ENCODE measurements around the gene NCSTN.
"Not testable (repeated sequence)": the region's sequence is repeated elsewhere in the genome, so short reads cannot be mapped to it uniquely, and the experiment has no call there.

The NCSTN gene

GRCh38 chr1:160374306-160375110 lies 31.3 kb downstream of the NCSTN start:
- no peak for DNase-seq

DNA sequence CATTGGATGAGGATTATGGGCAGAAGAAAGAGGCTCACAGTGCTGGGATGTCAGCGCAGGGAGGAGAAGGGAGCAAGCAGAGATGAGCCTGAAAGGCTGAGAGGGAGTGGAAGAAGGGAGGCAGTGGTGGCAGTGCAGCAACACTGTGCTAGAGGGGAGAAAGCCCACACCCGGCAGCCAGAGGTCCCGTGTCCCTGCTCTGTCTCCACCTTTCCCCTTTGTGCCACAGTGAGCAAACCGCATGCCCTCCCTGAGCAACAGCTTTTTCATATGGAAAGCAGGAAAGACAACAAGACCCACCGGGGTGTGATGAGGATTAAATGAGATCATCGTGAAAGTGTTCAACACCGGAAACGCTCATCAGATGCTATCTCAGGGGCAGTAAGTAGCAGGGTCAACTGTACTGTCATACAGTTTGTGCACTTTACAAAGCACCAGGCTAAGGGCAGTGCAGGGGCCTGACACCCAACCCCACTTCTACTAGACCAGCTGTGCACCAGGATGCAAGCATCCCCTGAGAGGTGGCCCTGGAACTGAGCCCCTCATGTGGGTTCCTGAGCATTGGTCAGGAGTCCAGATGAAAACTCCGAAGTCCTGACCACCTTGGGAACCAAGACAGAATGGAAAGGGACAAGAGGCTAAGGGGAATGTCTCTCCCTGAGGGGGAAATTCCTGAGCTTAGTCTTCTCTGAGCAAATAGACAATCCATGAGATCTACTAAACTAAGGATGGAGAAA lies 32.8 kb downstream of the NCSTN start:
- DNase-seq, result peak in 1 of 2 experiments; percentile 19

DNA sequence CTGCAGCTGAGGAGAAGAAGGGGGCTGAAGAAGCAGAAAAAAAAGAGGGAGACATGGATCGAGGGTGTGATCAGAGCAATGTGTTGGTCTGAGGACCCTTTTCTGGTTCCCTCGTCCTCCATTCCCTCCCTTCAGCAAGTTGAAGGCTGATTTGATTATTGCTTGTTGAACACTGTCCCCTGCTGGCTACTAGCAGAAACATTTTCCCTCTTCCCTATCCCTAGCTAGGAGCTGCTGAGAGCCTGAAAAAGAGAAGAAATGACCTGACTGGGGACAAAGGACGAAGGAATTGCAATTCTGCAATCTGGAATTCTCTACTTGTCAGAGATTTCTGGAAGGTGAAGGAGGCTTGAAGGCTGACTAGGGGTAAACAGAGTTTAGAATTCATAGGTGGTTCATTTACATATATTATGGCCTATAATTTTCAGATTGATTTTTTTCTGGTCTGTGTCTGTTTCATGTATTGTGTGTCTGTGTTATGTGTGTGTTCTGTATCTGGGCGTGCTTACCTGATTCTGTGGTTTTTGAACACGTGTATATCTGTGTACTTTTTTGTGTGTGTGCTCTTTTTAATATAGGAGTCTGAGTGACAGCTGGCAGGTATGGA lies 33.4 kb downstream of the NCSTN start:
- peak; percentile 36 to 49 for DNase-seq

DNA sequence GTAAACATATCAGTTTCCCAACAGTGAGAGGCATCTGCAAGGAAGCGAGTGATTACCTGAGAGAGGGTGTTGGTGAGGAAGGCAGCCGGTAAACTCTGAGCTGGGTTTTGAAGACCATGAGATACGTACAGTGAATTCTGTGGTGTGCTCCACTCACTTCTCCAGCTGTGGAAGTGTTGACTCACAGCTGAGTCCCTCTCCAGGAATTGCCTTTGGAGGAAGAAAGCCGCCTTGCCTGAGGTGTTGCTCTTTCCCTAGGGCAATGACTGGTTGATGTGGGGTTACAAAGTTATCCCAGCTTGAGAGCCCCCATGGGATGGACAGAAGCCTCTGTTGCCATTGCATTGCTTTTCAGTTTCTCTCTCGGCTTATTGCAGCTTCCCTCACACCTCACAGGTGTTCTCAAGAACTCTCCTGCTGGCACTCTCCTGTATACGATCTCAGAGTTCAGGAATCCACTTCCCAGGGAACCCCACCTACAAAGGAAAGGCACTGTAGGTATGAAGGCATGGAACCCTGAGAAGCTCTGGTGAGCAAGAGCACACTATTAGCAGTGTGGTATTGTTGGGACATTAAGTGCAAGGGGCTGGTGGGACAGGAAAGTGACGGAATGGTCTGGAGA lies 34.5 kb downstream of the NCSTN start:
- no peak for DNase-seq

DNA sequence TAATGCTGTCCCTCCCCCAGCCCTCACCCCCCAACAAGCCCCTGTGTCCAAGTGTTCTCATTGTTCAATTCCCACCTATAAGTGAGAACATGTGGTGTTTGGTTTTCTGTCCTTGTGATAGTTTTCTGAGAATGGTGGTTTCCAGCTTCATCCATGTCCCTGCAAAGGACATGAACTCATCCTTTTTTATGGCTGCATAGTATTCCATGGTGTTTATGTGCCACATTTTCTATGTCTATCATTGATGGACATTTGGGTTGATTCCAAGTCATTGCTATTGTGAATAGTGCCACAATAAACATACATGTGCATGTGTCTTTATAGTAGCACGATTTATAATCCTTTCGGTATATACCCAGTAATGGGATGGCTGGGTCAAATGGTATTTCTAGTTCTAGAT lies 41.6 kb downstream of the NCSTN start:
- not testable (repeated sequence) for DNase-seq

- not testable (repeated sequence) for DNase-seq
These were observed 45.2 kb downstream of the NCSTN start for GRCh38 chr1:160388406-160388805.

- no peak for DNase-seq
These were observed 51.5 kb downstream of the NCSTN start for GRCh38 chr1:160394673-160395072.

- no peak for DNase-seq
These were observed 54.5 kb downstream of the NCSTN start for GRCh38 chr1:160397651-160398050.

GRCh38 chr1:160398823-160399222 lies 55.6 kb downstream of the NCSTN start:
- no peak for DNase-seq

DNA sequence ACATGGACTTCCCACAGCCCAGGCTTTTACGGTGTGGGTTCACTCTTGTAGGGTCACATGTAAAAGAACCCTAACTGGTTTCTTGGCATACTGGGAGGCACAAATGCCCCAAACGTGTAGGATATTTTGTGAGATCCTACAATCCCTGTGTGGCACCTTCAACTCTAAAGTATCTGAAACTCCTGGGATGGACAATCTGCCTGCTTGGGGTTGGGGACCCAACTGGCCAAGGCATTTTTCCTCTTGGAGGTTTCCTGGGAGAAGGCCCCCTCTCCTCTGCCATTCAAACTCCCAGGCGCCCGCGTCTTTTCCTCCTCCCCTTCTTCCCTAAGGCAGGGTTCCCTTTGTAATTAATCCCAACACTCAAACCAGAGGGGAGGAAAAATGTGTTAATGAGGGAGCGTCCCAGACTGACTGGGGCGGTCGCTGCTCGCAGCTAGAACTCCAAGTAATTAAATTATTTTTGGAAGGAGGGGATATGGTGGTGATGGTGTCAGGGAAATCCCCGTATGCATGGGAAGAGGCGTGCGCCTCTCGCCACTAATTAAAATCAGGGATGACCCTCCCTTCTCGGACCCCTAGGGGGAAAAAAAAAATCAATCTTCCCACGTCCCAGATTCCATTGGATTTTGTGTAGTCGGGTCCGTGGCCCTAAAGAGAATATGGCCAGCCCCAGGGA lies 56.5 kb downstream of the NCSTN start:
- DNase-seq, result no peak

DNA sequence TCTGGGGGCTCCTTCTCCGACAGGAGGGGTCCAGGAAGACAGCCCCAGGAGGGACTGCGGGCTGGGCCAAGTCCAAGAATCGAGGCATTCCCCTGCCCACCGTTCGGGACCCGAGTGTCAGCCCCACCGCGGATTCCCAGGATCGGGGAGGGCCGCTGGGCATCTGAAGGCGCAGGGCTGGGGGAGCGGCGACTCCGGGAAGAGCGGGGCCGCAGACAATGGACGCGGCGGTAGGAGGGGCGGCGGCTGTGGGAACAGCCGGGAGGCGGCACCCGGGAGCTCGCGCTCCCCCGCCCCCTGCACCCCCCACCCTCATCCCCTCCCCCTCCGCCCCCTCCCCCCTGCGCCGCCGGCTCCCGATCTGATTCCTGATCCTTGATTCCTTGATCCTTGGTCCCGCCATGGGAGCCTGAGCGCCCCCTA lies 57.1 kb downstream of the NCSTN start, which contains the start of gene VANGL2:
TSS of gene VANGL2 (plus strand) at position 342 of the 423 bp plus-strand sequence. CDS start 15,274 bp downstream, outside the sequence.
- DNase-seq, result no peak

- DNase-seq, result no peak
These were observed 57.7 kb downstream of the NCSTN start for GRCh38 chr1:160400646-160401486.

- no peak for DNase-seq
These were observed 58.3 kb downstream of the NCSTN start for GRCh38 chr1:160401487-160401805.

DNA sequence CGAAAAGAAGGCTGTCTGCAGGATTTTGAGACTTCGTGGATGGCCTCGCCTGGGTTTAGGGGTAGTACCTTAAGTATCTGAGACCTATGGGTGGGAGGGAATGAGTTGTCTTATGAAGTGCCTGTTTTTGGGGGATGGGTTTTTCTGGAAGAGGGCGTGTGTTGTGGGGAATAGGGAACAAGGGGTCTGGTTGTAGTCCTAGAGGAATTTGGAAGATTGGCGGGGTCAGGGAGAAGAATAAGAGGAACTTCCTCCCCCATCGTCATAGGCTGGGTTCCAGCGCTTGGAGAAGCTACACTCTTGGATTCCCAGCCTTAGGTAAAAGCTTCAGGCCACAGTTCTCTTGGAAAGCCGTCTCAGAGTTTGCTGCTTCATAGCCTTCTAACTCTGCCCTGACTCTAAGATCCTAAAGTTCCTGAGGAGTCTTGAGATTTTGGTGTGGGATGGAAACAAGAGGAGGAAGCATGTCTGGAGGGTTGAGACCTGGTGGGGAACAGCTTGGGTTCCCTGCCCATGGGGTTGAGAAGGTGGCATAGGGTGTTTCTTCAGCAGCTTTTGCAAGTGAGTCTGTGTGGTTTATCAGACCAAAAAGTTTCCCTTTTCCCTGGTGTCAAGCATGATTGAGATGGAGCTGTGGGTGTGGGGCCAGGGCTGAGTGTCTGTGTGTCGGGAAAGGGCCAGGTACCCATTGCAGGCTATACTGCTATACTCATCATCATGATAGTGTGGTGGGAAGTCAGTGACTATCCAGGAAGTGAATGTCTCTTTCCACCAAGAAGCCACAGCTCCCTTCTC lies 59.0 kb downstream of the NCSTN start:
- no peak for DNase-seq

- DNase-seq, result no peak
These were observed 60.1 kb downstream of the NCSTN start for GRCh38 chr1:160403244-160403643.

DNA sequence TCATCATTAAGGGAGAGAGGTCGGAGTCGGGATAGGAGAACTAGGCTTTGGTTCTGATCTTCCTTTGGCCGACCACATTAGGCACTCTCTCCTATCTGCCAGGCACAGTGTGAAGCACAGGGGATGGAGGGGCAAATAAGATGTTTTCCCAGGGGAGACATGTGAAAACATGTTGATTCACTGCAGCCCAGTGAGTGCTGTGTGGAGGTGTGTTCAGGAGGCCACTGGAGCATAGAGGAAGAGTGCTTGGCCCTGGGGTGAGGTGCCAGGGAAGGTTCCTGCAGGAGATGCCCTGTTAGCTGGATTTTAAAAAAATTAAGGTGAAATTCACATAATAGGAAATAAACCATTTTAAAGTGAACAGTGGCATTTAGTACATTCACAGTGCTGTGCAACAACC lies 60.9 kb downstream of the NCSTN start:
- DNase-seq, result no peak

DNA sequence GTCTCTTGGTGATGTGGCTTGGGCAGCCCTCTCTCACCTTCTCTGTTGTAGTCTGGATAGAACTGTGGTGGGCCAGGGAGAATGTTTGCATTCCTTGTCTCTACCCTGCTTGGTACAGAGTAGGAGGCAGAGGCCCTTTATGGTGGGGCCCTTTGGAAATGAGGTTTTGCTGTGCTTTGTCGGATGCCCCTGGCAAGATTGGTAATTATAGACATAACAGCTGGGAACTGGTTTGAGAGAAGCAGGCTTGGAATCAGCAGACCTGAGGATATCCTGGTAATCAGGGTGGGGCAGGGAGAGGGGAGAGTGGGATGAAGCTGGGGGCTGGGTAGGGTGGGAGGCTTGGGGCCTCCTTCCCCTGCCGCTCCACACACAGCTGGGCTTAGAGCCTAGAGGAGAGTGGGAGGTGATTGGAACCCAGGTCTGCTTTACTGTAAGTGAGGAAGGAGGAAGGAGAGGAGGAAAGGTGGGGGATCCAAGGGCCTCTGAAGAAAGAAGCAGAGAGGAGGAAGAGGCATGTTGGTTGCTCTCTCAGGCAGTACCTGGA lies 62.2 kb downstream of the NCSTN start:
- DNase-seq, result no peak

GRCh38 chr1:160406131-160406968 lies 63.2 kb downstream of the NCSTN start:
- DNase-seq, result no peak
